Aorta (tissue), 5 donors: ENCODE measurements around the gene GFRA1. TPM values are rescaled to one million over a fixed set of nuclear protein-coding genes. Genes with fewer than 3 reads are reported as not detected.

Source experiments
- ATAC-seq: fragments of 200-7000 bp; cut with Tn5 transposase; one replicate; pipeline ENCODE4 v1.9.1; 2022; ENCODE audit warnings: moderate library complexity; ENCODE audit not compliant: low FRiP score
- DNase-seq, 2 donors: peaks; one replicate each; pipeline ENCODE4 v3.0.0-alpha.2; 2020
- H3K27ac ChIP-seq, 2 donors: one replicate each; pipeline ENCODE4 v1.5.1; 2013; ENCODE audit warnings: low read length in 2 of 2, mild to moderate bottlenecking in 2 of 2, moderate library complexity in 2 of 2, control low read depth in 1 of 2, inconsistent platforms in 1 of 2, low read depth in 1 of 2
- H3K27me3 ChIP-seq, 2 donors: one replicate each; pipeline ENCODE4 v1.6.1; 2013; ENCODE audit warnings: control low read depth in 1 of 2, low read length in 1 of 2, mild to moderate bottlenecking in 1 of 2, moderate library complexity in 1 of 2; ENCODE audit not compliant: insufficient read depth in 2 of 2, control insufficient read depth in 1 of 2
- H3K36me3 ChIP-seq, 2 donors: one replicate each; pipeline ENCODE4 v1.6.1; 2013; ENCODE audit warnings: control low read depth in 1 of 2, low read length in 1 of 2, mild to moderate bottlenecking in 1 of 2; ENCODE audit not compliant: insufficient read depth in 2 of 2, control insufficient read depth in 1 of 2
- H3K4me1 ChIP-seq, 2 donors: one replicate each; pipeline ENCODE4 v1.6.1; 2013; ENCODE audit warnings: low read length in 2 of 2, control low read depth in 1 of 2, mild to moderate bottlenecking in 1 of 2, moderate library complexity in 1 of 2; ENCODE audit not compliant: insufficient read depth in 2 of 2, control insufficient read depth in 1 of 2
- H3K4me3 ChIP-seq, 2 donors: one replicate each; pipeline ENCODE4 v1.5.1; 2013; ENCODE audit warnings: low read length in 2 of 2, control low read depth in 1 of 2, mild to moderate bottlenecking in 1 of 2
- H3K9me3 ChIP-seq: one replicate; pipeline ENCODE4 v1.6.1; 2013; ENCODE audit warnings: mild to moderate bottlenecking, low read length; ENCODE audit not compliant: control insufficient read depth
- WGBS, 2 donors: extraction: QIAGEN DNeasy Blood & Tissue Kit; methylation state at CpG; one replicate each; pipeline ENCODE4 v1.1.7; 2013; 5-methylcytosine and 5-hydroxymethylcytosine counted together
- intact Hi-C, 2 donors: fragments of 100-400 bp; cut with DNase I; formaldehyde crosslinking; loops; one replicate each; pipeline versions ENCODE4 v1.14.2 to v1.15.0; 2022
- polyA plus RNA-seq, 2 donors: library from polyadenylated mRNA; stranded (reverse); fragments of 200-250 nt; gene quantifications; one replicate each; pipeline ENCODE4 v1.2.3, GENCODE V29; 2013
- total RNA-seq, 2 donors: library from RNA; stranded (reverse); fragmentation: NEBNext Ultra II Directional; extraction: Animal tissue kit (Norgen Biotek cat#: 25700); gene quantifications; one replicate each; pipeline ENCODE4 v1.2.1, GENCODE V29; 2021
- donor health status: healthy with polysubstance abuse.
- donor health status: Bipolar disorder and iron deficiency.
- donor health status: DM: no; HTN: no; CAD: no.
- donor health status: DM: no; HTN: no; CAD: no.
- donor health status: DM: yes; HTN: yes; CAD: no.

GFRA1 gene
- total and polyA plus RNA-seq, 4 donors = under 0.01 to 27.1 (median 5.2) TPM

DNA sequence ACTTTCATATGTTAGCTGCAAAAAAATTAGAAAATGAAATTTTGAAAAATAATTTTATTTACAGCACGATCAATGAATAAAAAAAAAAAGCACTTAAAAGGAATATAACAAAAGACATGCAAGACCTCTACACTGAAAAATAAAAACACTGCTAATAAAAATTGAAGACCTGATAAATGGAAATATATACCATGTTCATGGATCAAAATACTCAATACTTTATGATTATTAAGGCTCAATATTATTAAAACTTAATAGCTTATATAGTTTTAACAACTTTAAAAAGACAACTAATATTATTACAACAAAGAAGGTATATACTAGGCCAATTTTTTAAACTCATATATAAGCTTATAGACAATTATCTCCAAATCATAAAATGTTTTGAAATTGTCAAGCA is 143.0 kb downstream of the GFRA1 start:
- Histone ChIP-seq H3K27ac (no peak overlapping the region), H3K4me1 (no peaks in the 10 kb centered on the region), H3K27me3 (no peaks in the 10 kb centered on the region), H3K36me3 (no peaks in the 10 kb centered on the region), H3K9me3 (peaks cover 1% of the 10 kb centered on the region), H3K4me3 (no peak overlapping the region)
- ATAC-seq = no peak
- DNase-seq = no peak
- intact Hi-C loops = no loop called here
- 47 to 98% methylated on average over 1 of the region's 1 CpG for WGBS, 2 donors

GRCh38 chr10:116126954-116127695 is 145.9 kb downstream of the GFRA1 start:
- Histone ChIP-seq H3K27ac (no peak overlapping the region), H3K9me3 (peaks cover 1% of the 10 kb centered on the region), H3K36me3 (no peaks in the 10 kb centered on the region), H3K27me3 (no peaks in the 10 kb centered on the region), H3K4me3 (no peak overlapping the region), H3K4me1 (no peaks in the 10 kb centered on the region)
- 93 to 95% methylated on average over 10 of the region's 10 CpGs for WGBS, 2 donors
- intact Hi-C loops = no loop called here
- DNase-seq = no peak
- ATAC-seq = no peak

DNA sequence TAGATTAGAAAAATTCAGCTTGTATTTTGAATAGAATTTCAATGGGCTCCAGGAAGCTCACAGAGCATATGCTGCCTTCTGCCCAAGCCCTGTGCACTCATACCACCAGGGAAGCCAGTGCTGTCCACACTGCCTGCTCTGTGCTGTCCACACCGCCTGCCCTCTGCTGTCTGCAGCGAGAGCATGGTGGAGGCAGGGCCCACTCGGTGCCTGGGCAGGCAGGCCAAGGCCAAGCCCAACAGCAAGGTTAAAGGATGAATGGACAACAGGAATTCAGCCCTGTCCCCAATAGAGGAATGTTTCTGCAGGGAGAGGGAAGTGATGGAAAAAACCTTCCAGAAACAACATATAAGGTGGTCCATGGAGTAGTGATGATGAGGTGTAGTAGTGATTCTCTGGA is 146.8 kb downstream of the GFRA1 start:
- DNase-seq (no peak), ATAC-seq (no peak)
- Histone ChIP-seq H3K27me3 (no peaks in the 10 kb centered on the region), H3K27ac (no peak overlapping the region), H3K4me1 (no peaks in the 10 kb centered on the region), H3K36me3 (no peaks in the 10 kb centered on the region), H3K4me3 (no peak overlapping the region), H3K9me3 (peaks cover 1% of the 10 kb centered on the region)
- 88 to 91% methylated on average over 3 of the region's 3 CpGs for WGBS, 2 donors
- intact Hi-C loops = no loop called here

DNA sequence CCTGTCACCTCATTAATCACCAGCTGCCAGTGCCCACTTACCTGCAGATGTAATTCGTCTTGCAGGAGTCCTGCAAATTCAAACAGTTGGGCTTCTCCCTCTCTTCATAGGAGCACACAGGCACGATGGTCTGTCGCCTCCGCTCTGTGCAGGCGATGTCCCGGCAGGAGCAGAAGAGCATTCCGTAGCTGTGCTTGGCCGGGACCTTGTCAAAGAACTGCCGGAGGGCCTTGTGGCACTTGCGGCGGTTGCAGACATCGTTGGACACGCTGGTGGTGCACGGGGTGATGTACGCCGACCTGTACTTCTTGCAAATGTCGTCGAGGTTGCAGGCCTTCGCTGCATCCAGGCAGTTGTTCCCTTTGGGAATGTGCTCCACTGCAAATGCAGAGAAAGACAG is 147.8 kb downstream of the GFRA1 start:
- ATAC-seq (no peak), DNase-seq (no peak)
- Histone ChIP-seq H3K27me3 (no peaks in the 10 kb centered on the region), H3K36me3 (no peaks in the 10 kb centered on the region), H3K27ac (no peak overlapping the region), H3K4me1 (no peaks in the 10 kb centered on the region), H3K4me3 (no peak overlapping the region), H3K9me3 (peaks cover 1% of the 10 kb centered on the region)
- intact Hi-C loops = no loop called here
- WGBS, 2 donors = 85% methylated on average over 19 of the region's 19 CpGs

GRCh38 chr10:116124777-116125176 is 148.2 kb downstream of the GFRA1 start:
- no peak overlapping the region for H3K27ac ChIP-seq
- H3K4me1 ChIP-seq = no peaks in the 10 kb centered on the region
- H3K9me3 ChIP-seq = peaks cover 1% of the 10 kb centered on the region
- no peaks in the 10 kb centered on the region for H3K36me3 ChIP-seq
- intact Hi-C loops = no loop called here
- H3K4me3 ChIP-seq = no peak overlapping the region
- no peaks in the 10 kb centered on the region for H3K27me3 ChIP-seq
- DNase-seq = no peak
- 61 to 72% methylated on average over 4 of the region's 4 CpGs for WGBS, 2 donors
- ATAC-seq = no peak

GRCh38 chr10:116122664-116123063 is 150.3 kb downstream of the GFRA1 start:
- WGBS, 2 donors = 94 to 97% methylated on average over 1 of the region's 1 CpG
- no peak overlapping the region for H3K4me3 ChIP-seq
- intact Hi-C loops = no loop called here
- no peaks in the 10 kb centered on the region for H3K36me3 ChIP-seq
- no peak overlapping the region for H3K27ac ChIP-seq
- ATAC-seq (no peak), DNase-seq (no peak)
- H3K9me3 ChIP-seq = peaks cover 1% of the 10 kb centered on the region
- no peaks in the 10 kb centered on the region for H3K4me1 ChIP-seq
- no peaks in the 10 kb centered on the region for H3K27me3 ChIP-seq

DNA sequence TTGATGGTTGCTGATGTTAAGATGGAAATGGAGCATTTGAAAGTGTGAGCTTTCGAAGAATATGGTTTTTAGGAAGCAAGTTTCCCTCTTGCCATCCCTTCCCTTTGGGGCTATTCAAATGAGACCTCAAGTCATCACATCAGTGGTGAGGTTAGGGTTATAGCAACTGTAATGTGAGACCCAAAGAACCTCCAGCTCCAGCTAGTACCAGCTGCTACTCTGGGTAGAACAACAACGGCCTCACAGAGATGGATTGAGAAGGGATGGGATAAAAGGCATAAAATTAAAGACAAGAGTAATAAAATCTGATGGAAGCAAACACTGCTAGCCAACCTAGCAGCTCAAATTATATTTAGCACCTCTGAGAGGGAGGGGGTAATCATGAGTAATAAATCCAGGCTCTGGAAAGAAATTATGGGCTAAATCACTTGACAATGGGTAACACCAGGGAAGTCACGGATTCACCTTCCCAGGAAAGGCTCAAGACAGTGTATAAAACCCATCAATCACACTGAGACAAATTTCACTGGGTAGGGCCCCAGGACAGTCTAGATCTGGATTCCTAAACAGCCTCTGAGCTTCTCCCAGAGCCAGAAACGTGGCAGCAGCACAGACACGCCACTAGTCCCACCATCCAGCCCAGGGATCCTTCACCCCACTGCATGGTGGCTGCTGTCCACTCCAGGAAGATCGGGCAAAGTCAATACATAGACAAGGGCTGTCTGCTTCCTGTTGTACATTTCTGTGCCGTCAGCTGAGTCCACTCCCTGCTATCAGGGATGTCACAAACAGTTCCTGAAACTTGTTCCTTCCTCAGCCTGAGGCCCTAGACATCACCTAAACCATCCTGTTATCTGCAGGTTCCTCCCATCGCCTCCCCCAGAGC is 151.1 kb downstream of the GFRA1 start:
- Histone ChIP-seq H3K27ac (no peak overlapping the region), H3K27me3 (no peaks in the 10 kb centered on the region), H3K4me3 (no peak overlapping the region), H3K9me3 (peaks cover 1% of the 10 kb centered on the region), H3K36me3 (no peaks in the 10 kb centered on the region), H3K4me1 (no peaks in the 10 kb centered on the region)
- 86 to 87% methylated on average over 8 of the region's 8 CpGs for WGBS, 2 donors
- no peak for ATAC-seq
- intact Hi-C loops = no loop called here
- DNase-seq = no peak

DNA sequence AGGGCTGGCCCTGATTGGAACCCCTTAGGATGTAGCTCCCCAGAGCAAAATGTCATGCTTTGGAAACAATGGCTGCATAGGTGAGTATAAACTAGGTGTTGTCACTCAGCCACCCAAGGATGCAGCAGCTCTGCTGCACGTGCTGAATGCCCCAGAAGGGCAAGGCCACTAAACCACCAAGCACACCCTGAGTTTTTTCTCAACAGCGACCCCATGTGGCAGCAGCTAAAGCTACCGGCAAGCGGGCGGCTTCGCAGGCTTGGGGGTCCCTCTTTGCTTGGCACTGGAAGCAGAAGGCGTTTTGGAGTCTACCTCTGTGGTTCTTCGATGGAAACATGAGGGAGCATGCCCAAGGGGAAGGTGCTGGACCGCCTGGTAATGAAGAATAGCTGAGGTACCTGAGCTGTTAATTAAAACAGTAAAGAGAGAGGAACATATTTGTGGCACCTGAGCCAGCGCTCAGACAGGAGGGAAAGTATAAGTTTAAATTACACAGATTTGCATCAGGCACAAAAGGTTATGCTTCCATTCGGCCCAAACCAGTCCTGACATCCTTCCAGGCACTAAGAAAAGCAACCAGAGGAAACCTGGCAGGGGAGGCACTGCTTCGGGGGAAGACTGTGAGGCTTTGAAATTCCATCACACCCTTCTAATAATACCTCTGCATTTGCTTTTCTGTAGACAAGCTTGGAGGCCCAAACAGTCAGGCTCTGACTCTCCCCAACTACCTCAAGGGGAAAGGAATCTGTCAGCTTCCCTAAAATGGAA is 152.1 kb downstream of the GFRA1 start:
- no peaks in the 10 kb centered on the region for H3K27me3 ChIP-seq
- intact Hi-C loops = no loop called here
- H3K27ac ChIP-seq = no peak overlapping the region
- no peak overlapping the region for H3K4me3 ChIP-seq
- no peaks in the 10 kb centered on the region for H3K4me1 ChIP-seq
- DNase-seq (no peak), ATAC-seq (no peak)
- no peaks in the 10 kb centered on the region for H3K9me3 ChIP-seq
- WGBS, 2 donors = 53 to 59% methylated on average over 12 of the region's 12 CpGs
- H3K36me3 ChIP-seq = no peaks in the 10 kb centered on the region
